Activated CD4-positive, alpha-beta T cell treated with anti-CD3 and anti-CD28 coated beads, Interleukin-2, amount 50 U/mL, for 4 hours (primary cell): ENCODE results near the gene LAPTM5.
"Not testable (repeated sequence)": the region's sequence is repeated elsewhere in the genome, so short reads cannot be mapped to it uniquely, and the experiment has no call there.

Experiments used
- DNase-seq, 2 experiments: peaks; one replicate each; pipeline ENCODE4 v3.0.0-alpha.2; 2020

Gene LAPTM5

GRCh38 chr1:30691480-30691879 is 66.1 kb downstream of the LAPTM5 start:
- DNase-seq = no peak

GRCh38 chr1:30689901-30690645 is 67.5 kb downstream of the LAPTM5 start:
- no peak for DNase-seq

- DNase-seq = no peak
Observed at GRCh38 chr1:30688920-30689794, 68.4 kb downstream of the LAPTM5 start.

- DNase-seq = not testable (repeated sequence)
Observed at GRCh38 chr1:30688516-30688915, 69.1 kb downstream of the LAPTM5 start.

GRCh38 chr1:30687886-30688285 is 69.7 kb downstream of the LAPTM5 start:
- no peak for DNase-seq

GRCh38 chr1:30686236-30686935 is 71.2 kb downstream of the LAPTM5 start:
- DNase-seq = no peak

GRCh38 chr1:30685796-30686165 is 71.8 kb downstream of the LAPTM5 start:
- DNase-seq = no peak

GRCh38 chr1:30684881-30685795 is 72.4 kb downstream of the LAPTM5 start:
- no peak for DNase-seq

- no peak for DNase-seq
Observed at GRCh38 chr1:30684259-30684658, 73.3 kb downstream of the LAPTM5 start.

- no peak for DNase-seq
Observed at GRCh38 chr1:30683699-30684098, 73.9 kb downstream of the LAPTM5 start.
